Lower leg skin (tissue), 3 donors: ENCODE data around the gene CTXND1.

ENCODE experiments used
- POLR2A ChIP-seq, 2 donors: fragments of 450-650 bp; IDR thresholded peaks; one replicate each; pipeline ENCODE4 v1.6.1; 2016 to 2017; ENCODE audit warnings: antibody characterized with exemption in 2 of 2, mild to moderate bottlenecking in 1 of 2, moderate library complexity in 1 of 2
- TF ChIP-seq, protein P1 (sequence below), 3 donors: fragments of 450-650 bp; IDR thresholded peaks; one replicate each; pipeline ENCODE4 v1.5.1; 2016; ENCODE audit warnings: antibody characterized with exemption in 3 of 3, mild to moderate bottlenecking in 3 of 3, moderate library complexity in 2 of 3

DNA sequence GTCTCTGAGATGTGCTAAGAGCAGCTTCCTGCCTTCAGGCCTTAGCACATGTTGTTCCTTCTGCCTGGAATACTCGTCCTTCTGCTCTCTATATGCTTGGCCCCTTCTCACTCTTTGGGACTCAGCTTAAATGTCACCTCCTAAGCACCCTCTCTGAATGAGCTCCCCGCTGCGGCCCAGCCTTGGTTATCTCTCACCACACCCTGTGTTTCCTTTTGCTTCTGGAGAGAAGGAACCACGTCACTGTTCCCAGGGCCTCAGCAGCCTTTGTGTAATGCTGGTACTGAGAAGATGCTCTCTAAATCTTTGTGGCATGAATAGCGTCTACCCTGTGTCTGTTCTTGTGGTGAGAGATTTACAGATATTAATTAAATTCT lies 97.0 kb downstream of the CTXND1 start:
- TF ChIP-seq, protein P1, sequence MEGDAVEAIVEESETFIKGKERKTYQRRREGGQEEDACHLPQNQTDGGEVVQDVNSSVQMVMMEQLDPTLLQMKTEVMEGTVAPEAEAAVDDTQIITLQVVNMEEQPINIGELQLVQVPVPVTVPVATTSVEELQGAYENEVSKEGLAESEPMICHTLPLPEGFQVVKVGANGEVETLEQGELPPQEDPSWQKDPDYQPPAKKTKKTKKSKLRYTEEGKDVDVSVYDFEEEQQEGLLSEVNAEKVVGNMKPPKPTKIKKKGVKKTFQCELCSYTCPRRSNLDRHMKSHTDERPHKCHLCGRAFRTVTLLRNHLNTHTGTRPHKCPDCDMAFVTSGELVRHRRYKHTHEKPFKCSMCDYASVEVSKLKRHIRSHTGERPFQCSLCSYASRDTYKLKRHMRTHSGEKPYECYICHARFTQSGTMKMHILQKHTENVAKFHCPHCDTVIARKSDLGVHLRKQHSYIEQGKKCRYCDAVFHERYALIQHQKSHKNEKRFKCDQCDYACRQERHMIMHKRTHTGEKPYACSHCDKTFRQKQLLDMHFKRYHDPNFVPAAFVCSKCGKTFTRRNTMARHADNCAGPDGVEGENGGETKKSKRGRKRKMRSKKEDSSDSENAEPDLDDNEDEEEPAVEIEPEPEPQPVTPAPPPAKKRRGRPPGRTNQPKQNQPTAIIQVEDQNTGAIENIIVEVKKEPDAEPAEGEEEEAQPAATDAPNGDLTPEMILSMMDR (IDR thresholded peaks at IDR 0.05): no peak
- no peak for TF ChIP-seq POLR2A (IDR thresholded peaks at IDR 0.05)
